GM19468 (cell line): ENCODE data around the gene PIGK.
"Not testable (repeated sequence)": the region's sequence is repeated elsewhere in the genome, so short reads cannot be mapped to it uniquely, and the experiment has no call there.

Experiments used
- ATAC-seq: cut with Tn5 transposase; IDR thresholded peaks from one replicate; pipeline ENCODE4 v1.9.1; 2021; ENCODE audit warnings: mild to moderate bottlenecking, moderate library complexity, moderate number of reproducible peaks; ENCODE audit not compliant: unreplicated experiment; ENCODE audit errors: extremely low read depth

PIGK gene

DNA sequence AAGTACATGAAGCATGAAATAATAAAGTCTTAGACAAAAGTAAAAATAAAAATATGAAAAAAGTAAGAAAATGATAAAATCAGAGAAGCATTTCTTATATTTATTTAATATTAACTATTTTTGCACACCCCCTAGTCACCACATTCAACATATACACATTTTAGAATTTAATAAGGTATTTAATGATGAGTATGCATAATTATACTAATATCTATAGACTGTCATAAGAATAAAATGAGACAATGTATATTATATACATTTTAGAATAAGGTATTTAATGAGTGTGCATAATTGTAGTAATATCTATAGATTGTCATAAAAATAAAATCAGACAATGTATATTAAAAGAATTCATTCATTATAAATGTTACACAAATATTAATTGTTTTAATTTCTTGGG is 18.9 kb downstream of the PIGK start:
- no peak for ATAC-seq

DNA sequence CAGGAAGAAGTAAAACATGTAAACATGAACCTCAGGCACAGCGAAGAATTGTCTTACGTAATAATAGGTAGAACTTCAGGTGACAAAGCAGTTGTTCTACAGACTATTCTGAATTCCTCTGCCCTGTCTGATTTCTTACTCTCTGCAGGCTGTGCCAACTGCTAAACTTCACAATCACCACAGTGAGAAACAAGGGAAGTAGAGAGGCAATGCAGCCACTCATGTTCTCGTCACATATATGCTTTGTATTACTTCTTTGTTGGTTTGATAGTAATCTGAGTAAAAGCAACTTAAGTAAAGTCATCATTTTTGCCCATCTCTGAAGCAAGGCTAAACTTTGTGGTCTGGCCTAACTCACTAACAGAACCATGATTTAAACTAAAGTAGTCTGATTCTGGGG is 21.9 kb downstream of the PIGK start:
- ATAC-seq = no peak

GRCh38 chr1:77193951-77194350 is 25.3 kb downstream of the PIGK start:
- no peak for ATAC-seq

DNA sequence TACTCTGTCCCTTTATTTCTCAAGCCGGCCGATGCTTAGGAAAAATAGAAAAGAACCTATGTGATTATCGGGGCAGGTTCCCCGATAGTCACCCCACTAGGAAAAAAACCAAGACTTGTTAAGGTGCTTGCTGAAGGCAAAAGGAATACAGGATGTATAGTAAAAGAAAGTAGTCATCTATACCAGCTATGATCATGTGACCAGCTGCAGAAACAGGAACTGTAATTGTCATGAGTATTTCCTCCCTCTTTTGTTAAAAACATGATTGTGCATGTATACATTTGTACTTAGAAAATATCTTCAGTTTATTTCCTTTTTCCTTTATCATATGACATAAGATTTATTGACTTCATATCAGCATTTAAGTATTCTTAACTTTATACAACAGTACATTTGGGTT is 30.5 kb downstream of the PIGK start:
- no peak for ATAC-seq

GRCh38 chr1:77186907-77187306 is 32.3 kb downstream of the PIGK start:
- ATAC-seq = not testable (repeated sequence)

DNA sequence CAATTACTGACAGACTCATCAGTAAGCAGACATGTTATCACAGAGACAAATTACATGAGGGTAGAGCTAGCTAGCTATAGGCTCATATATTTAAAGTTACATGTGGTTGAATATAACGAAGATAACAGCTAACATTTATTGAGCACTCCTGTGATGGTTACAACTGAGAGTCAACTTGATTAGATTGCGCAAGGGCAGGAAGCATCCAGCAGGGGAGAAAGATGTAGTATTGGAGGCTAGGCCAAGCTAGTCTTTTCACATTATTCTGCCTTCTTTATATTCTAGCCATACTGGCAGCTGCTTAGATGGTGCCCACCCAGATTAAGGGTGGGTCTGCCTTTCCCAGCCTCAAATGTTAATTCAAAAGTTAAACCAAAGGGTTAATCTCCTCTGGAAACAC is 37.1 kb downstream of the PIGK start:
- no peak for ATAC-seq

DNA sequence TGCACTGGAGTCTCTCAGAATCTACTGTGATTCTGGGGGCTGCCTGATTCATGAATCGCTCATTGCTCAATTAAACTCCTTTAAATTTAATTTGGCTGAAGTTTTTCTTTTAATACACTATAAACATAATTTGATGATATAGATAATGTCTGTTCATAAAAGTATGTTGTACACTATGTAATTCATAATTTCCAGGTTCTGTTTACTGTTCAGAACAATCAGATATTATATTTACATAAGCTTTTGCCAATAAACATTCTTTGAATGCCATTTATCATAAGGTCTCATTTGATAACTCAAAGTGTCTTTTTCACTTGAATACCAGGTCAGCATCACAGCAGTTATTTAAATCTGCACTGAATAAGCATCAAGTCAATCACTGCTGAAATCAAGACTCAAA is 39.6 kb downstream of the PIGK start:
- ATAC-seq = no peak

DNA sequence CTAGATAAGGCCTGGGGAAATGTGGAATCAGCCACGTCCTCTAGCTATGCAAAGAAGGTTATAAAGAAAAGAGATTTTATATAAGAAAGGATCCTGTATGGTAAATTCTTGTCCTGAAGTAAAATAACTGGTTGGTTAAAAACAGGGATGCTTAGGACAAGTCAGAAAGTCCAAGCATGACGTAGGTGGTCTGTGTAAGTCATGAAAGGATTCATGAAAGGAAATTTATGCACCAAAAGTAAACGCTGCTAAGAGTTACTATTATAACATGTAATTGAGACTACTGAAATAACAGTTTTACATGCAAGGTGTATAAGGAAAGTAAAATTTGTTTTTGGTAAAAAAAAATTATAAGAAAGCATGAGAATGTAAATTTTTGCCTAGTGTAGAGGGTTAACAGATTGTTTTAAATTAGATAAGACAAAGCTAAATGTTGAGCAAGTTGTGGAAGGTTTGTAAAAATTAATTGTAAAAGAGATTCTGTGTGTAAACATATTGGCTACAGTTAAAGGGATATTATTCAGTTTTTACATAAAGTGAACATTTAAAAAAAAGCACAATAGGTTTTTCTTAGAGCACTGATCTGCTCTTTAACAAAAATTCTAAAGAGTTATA is 43.9 kb downstream of the PIGK start:
- no peak for ATAC-seq

- ATAC-seq = no peak
Observed at GRCh38 chr1:77170687-77171086, 48.5 kb downstream of the PIGK start.

DNA sequence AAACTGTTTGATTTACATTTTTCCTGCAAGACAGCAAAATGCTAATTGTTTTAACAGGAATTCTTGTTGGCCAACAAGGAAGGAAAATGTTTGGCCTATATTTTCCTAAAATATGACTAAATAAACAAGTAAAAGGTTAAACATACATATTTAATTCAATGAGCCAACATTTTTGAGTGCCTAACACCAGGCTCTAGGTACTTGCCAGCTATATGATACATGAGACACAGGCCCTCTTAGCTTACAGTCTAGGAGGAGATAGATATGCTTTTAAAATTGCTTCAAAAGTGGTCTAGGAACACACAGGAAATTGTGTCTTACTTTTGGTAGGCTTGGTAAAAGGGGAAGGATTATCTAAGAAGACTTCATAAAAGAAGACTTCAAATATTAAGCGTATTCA is 50.9 kb downstream of the PIGK start:
- no peak for ATAC-seq

- ATAC-seq = no peak
Observed at GRCh38 chr1:77164434-77164944, 54.7 kb downstream of the PIGK start.

- ATAC-seq = not testable (repeated sequence)
Observed at GRCh38 chr1:77159706-77160105, 59.5 kb downstream of the PIGK start.

DNA sequence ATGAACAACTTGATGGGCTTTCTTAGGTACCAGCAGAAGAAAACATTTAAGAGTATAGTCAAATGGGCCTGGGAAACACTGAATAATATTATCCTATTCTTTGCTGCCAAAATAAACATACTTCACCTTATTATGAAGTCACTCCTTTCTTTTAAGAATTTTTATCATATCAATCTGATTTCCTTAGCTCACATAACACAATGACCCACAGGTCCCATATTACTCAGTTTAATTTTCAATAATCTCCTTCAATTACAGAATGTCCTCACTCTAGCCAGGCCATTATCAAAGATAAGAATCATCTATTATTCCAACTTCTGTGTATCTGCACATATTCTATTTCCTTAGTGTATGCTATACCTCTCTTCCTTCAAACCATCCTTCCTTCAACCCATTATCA is 63.0 kb downstream of the PIGK start:
- no peak for ATAC-seq

DNA sequence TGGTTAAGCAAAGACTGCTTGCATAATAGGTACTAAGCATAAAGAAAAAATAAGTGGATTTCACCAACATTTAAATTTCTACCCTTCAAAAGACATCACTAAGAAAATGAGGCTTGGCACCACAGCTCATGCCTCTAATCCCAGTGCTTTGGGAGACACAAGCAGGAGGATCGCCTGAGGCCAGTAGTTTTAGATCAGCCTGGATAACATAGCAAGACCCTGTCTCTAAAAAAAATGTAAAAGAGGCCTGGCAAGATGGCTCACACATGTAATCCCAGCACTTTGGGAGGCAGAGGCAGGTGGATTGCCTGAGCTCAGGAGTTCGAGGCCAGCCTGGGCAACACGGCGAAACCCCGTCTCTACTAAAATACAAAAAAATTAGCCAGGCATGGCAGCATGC is 73.0 kb downstream of the PIGK start:
- ATAC-seq = no peak

DNA sequence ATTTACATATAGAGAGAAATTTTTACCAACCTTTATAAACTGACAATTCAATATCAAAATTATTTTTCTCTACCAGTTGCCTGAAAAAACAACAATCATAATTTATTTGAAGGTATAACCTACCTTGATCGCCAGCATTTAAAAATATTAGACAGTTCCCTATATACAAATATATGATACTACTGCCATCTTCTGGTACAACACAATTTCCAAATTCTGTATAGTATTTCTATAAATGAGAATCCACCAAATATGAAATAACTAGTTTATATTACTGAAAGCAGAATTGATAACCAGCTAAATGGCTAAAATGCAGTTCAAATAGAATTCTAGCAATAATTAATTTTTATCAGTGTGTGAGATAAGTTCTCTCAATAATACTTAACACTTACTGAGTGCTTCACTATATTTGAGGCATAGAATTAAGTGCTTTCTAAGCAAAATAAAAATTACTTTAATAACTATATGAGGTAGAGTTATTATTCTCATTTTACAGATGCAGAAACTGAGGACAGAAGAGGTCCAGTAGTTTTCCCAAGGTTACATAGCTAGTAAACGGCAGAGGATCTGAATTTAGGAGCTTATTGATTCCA is 75.6 kb downstream of the PIGK start:
- no peak for ATAC-seq

DNA sequence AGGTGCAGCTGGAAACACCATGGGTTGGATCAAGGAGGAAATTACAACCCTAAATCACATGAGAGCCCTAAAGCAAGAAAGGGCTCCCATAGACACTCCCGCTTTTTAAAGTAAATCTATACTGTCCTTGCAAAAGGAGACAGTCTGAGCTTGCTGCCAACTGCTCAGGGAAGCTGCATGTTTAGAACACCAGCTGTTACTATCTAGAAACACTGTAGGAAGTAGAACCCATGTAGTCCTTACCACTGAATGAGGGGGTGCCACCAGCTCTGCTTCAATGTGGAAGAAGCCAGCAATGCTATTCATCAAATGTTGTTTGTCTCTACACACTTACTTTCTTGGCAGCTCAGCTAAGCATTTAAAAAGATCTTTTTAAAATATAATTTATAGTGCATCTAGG is 79.8 kb downstream of the PIGK start:
- ATAC-seq = no peak

DNA sequence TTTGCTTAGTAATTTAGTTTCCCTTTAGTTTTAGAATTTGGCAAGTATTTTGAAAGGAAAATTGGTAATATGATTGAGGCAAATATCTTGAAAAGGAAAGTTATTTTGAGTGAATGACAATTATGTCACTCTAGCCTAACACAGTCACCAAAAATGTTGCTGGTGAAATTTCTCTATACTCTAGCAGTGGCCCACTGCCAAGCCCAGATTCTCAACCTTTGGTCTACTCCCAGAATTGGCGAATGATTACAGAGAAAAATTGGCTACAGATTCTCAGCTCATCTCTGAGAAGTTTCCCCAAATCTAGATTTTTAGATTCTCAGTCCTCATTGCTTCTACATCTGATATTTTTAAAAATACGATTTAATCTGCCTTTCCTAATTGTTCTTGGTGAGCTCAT is 84.9 kb downstream of the PIGK start:
- no peak for ATAC-seq

DNA sequence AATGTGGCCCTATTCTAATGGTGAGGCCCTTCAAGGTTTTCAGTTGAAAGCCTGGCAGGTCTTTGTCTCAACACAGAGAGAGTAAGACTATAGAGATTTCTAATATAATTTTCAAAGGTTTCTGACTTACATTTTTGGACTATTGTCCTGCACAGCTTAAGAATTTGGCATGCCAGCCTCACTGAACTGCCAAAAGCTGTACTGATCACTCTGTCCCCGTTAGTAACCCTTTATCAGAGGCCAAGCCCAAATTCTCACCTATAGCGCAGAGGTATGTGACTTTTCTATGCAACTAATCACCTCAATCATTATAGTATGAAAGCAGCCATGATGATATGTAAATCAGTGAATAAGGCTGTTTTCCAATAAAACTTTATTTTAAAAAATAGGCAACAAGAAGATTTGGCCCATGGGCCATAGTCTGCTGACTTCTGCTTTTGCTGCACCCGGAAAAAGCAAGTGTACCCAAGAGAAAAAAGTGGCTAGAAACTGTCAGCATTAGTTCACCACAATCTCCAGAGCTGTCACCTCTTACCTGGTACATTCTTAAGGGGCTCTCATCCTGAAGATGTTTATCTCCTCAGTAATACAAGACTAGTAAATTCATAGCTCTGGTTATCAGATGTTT is 85.4 kb downstream of the PIGK start:
- no peak for ATAC-seq

DNA sequence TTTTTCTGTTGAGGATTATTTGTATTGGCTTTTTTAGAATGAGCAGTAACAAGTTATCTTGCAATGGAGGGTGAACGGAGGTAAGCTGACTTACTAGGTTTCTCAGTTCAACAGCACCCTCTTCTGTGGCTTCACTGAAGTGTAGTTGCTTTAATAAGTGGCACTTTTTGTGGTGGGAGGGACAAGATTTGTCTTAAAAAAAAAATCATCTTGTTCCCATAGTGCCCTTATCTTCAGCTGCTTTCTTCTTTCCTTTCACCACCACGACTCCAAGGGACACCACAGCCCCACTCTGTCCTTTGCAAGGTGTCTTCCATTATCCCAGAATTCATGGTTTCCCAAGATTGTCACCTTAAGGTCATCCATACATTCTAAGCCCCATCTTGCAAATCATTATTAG is 92.9 kb downstream of the PIGK start:
- no peak for ATAC-seq

GRCh38 chr1:77121503-77121902 is 97.7 kb downstream of the PIGK start:
- ATAC-seq = no peak

GRCh38 chr1:77120950-77121349 is 98.3 kb downstream of the PIGK start:
- ATAC-seq = no peak

DNA sequence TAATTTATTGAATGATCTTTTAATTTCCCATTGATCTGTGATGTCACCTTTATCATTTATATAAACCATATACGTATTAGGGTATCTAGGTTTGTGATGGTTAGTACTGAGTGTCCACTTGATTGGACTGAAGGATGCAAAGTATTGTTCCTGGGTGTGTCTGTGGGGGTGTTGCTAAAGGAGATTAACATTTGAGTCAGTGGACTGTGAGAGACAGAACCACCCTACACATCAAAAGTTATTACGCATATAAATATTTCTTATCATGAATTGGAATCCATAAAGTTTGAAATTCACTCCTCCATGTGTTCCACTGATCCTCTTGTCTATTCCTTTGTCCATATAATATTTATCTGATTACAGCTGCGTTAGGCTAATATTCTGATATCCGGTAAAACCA is 100.5 kb downstream of the PIGK start:
- no peak for ATAC-seq
